Mesendoderm (in vitro differentiated cells): ENCODE results near the gene TMEM204.
"Not testable (repeated sequence)": the region's sequence is repeated elsewhere in the genome, so short reads cannot be mapped to it uniquely, and the experiment has no call there.

Source experiments
- DNase-seq: peaks from one replicate; pipeline ENCODE4 v3.0.0; 2013
- H2AK5ac ChIP-seq: 2 replicates; pipeline ENCODE4 v1.6.1; 2013; ENCODE audit warnings: low read length, inconsistent platforms
- H2BK120ac ChIP-seq: 2 replicates; pipeline ENCODE4 v1.6.1; 2013; ENCODE audit warnings: low read depth, mild to moderate bottlenecking, low read length, moderate library complexity, mixed read lengths
- H2BK15ac ChIP-seq: replicated peaks from 2 replicates; pipeline ENCODE4 v1.6.1; 2013; ENCODE audit warnings: low read depth, mild to moderate bottlenecking, moderate library complexity
- H2BK5ac ChIP-seq: 2 replicates; pipeline ENCODE4 v1.6.1; 2013; ENCODE audit warnings: low read length, inconsistent platforms
- H3K18ac ChIP-seq: 2 replicates; pipeline ENCODE4 v1.6.1; 2013; ENCODE audit warnings: mild to moderate bottlenecking, low read length, mixed read lengths
- H3K23ac ChIP-seq: one replicate; pipeline ENCODE4 v1.6.1; 2013; ENCODE audit warnings: low read length
- H3K27ac ChIP-seq: 2 replicates; pipeline ENCODE4 v1.5.1; 2013; ENCODE audit warnings: low read depth, mild to moderate bottlenecking, inconsistent platforms, low read length, moderate library complexity
- H3K27me3 ChIP-seq: 2 replicates; pipeline ENCODE4 v1.6.1; 2013; ENCODE audit warnings: low read length, control low read depth, mild to moderate bottlenecking, inconsistent platforms; ENCODE audit not compliant: insufficient read depth, poor library complexity
- H3K36me3 ChIP-seq: 2 replicates; pipeline ENCODE4 v1.6.1; 2013; ENCODE audit warnings: low read length, inconsistent platforms; ENCODE audit not compliant: control insufficient read depth, insufficient read depth
- H3K4ac ChIP-seq: one replicate; pipeline ENCODE4 v1.6.1; 2013; ENCODE audit warnings: low read depth, mild to moderate bottlenecking, low read length, moderate library complexity
- H3K4me1 ChIP-seq: 2 replicates; pipeline ENCODE4 v1.6.1; 2013; ENCODE audit warnings: low read depth, low read length, inconsistent platforms; ENCODE audit not compliant: control insufficient read depth
- H3K4me2 ChIP-seq: 2 replicates; pipeline ENCODE4 v1.6.1; 2013; ENCODE audit warnings: low read length
- H3K4me3 ChIP-seq: 2 replicates; pipeline ENCODE4 v1.5.1; 2013; ENCODE audit warnings: mild to moderate bottlenecking, low read length
- H3K56ac ChIP-seq: one replicate; pipeline ENCODE4 v1.6.1; 2013; ENCODE audit warnings: low read length
- H3K79me1 ChIP-seq: 2 replicates; pipeline ENCODE4 v1.6.1; 2013; ENCODE audit warnings: low read length, inconsistent platforms
- H3K79me2 ChIP-seq: 2 replicates; pipeline ENCODE4 v1.6.1; 2013; ENCODE audit warnings: mild to moderate bottlenecking, low read length; ENCODE audit not compliant: control insufficient read depth, insufficient read depth
- H3K9ac ChIP-seq: 2 replicates; pipeline ENCODE4 v1.6.1; 2013; ENCODE audit warnings: low read length, inconsistent platforms
- H4K5ac ChIP-seq: one replicate; pipeline ENCODE4 v1.6.1; 2013; ENCODE audit warnings: low read length
- H4K8ac ChIP-seq: one replicate; pipeline ENCODE4 v1.6.1; 2013; ENCODE audit warnings: low read depth, mild to moderate bottlenecking, control low read depth, low read length, moderate library complexity
- WGBS: extraction: QIAGEN DNeasy Blood & Tissue Kit; methylation state at CpG from one replicate; pipeline ENCODE4 v1.1.7; 2013; ENCODE audit warnings: low lambda C conversion rate, missing lambda C conversion rate; ENCODE audit not compliant: insufficient coverage; ENCODE audit errors: extremely low coverage; 5-methylcytosine and 5-hydroxymethylcytosine counted together

TMEM204 gene

DNA sequence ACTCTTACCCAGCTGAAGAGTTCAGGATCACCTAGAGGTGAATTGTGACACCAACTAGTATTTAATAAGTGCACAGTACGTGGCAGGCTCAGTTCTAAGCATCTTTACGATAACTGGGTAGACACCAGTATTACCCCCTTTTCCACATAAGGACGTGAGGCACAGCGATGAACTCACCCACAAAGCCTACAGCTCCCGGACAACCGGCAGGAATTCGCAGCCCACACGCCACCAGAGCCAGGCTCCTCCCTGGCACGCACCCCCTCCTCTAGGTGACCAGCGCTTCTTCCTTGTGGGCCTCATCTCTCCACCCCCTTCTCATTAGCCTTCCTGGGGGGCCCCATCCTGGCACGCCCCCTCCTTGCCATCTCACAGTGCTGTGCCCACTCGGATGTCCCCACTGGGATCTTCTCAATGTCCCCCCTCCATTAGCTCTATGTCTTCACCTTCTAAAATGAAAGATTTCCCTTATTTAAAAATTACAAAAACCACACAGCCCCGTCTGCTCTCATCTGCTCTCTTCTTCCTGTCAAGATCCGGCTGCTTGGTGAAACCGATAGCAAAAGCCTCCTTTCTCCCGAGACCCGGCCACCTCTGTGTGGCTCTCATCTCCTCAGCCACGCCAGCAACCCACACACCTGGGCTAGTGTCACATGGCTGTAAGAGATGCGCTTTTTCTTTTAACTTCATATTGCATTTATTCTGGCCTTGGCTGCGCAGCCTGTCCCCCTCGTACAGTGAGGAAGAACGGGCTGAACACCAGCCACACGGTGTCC, 57.7 kb downstream of the TMEM204 start:
- H3K4me3 ChIP-seq = no peak overlapping the region
- no peak overlapping the region for H3K4me2 ChIP-seq
- no peak overlapping the region for H4K8ac ChIP-seq
- H3K4ac ChIP-seq = no peak overlapping the region
- WGBS = no CpG with 5 or more reads among the region's 23 CpGs
- no peak overlapping the region for H3K56ac ChIP-seq
- no peak overlapping the region for H3K27ac ChIP-seq
- no peaks in the 10 kb centered on the region for H3K27me3 ChIP-seq
- H2AK5ac ChIP-seq = no peak overlapping the region
- no peak overlapping the region for H2BK5ac ChIP-seq
- no peak overlapping the region for H3K9ac ChIP-seq
- no peak overlapping the region for H4K5ac ChIP-seq
- no peak overlapping the region for H2BK15ac ChIP-seq
- no peaks in the 10 kb centered on the region for H3K4me1 ChIP-seq
- H3K23ac ChIP-seq = no peak overlapping the region
- no peaks in the 10 kb centered on the region for H3K36me3 ChIP-seq
- no peaks in the 10 kb centered on the region for H3K79me1 ChIP-seq
- H2BK120ac ChIP-seq = no peak overlapping the region
- no peak for DNase-seq
- no peak overlapping the region for H3K18ac ChIP-seq
- H3K79me2 ChIP-seq = no peaks in the 10 kb centered on the region

DNA sequence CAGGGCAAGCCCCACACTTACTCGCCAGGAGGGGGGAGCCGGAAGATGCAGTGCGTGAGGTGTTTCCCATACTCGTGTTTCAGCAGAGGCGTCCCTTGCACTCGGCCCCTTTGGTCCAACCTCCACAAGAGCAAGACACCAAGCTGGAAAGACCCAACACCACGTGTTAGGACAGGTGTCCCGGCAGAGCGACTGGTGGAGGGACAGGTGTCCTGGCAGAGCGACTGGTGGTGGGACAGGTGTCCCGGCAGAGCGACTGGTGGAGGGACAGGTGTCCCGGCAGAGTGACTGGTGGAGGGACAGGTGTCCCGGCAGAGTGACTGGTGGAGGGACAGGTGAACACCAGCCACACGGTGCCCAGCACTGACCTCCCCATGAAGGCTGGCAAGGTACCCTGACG, 59.0 kb downstream of the TMEM204 start:
- no peak overlapping the region for H2BK5ac ChIP-seq
- no peaks in the 10 kb centered on the region for H3K79me2 ChIP-seq
- H3K4me2 ChIP-seq = no peak overlapping the region
- no peak overlapping the region for H2BK120ac ChIP-seq
- H3K23ac ChIP-seq = no peak overlapping the region
- DNase-seq = no peak
- H2AK5ac ChIP-seq = no peak overlapping the region
- H3K9ac ChIP-seq = no peak overlapping the region
- no peak overlapping the region for H4K8ac ChIP-seq
- H3K79me1 ChIP-seq = no peaks in the 10 kb centered on the region
- no peaks in the 10 kb centered on the region for H3K36me3 ChIP-seq
- no peak overlapping the region for H3K4me3 ChIP-seq
- WGBS = no CpG with 5 or more reads among the region's 16 CpGs
- no peak overlapping the region for H3K18ac ChIP-seq
- no peaks in the 10 kb centered on the region for H3K27me3 ChIP-seq
- no peak overlapping the region for H2BK15ac ChIP-seq
- no peak overlapping the region for H4K5ac ChIP-seq
- no peak overlapping the region for H3K27ac ChIP-seq
- no peaks in the 10 kb centered on the region for H3K4me1 ChIP-seq
- no peak overlapping the region for H3K4ac ChIP-seq
- H3K56ac ChIP-seq = no peak overlapping the region

DNA sequence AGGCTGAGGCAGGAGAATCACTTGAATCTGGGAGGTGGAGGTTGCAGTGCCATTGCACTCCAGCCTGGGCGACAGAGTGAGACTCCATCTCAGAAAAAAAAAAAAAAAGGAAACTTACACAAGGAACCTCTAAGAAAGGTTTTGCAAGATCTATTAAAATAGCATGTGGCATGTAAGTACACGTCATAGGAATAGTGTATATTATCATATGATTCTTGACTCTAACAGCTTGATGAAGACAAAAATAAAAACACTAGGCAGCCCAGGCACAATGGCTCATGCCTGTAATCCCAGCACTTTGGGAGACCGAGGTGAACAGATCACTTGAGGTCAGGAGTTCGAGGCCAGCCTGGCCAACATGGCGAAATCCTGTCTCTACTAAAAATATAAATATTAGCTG, 62.0 kb downstream of the TMEM204 start:
- H3K23ac ChIP-seq, H3K27me3 ChIP-seq, H3K79me1 ChIP-seq, H3K4me3 ChIP-seq, H3K36me3 ChIP-seq, H2AK5ac ChIP-seq, H2BK5ac ChIP-seq, H4K8ac ChIP-seq, H3K56ac ChIP-seq, H2BK15ac ChIP-seq, H3K4me2 ChIP-seq, H3K4ac ChIP-seq, H3K79me2 ChIP-seq, H3K4me1 ChIP-seq, H3K18ac ChIP-seq, H3K9ac ChIP-seq, H4K5ac ChIP-seq, H2BK120ac ChIP-seq, DNase-seq, H3K27ac ChIP-seq: not testable (repeated sequence)
- WGBS = no CpG with 5 or more reads among the region's 5 CpGs

- no peaks in the 10 kb centered on the region for H3K4me1 ChIP-seq
- no peak overlapping the region for H4K8ac ChIP-seq
- H3K79me1 ChIP-seq = no peaks in the 10 kb centered on the region
- H2AK5ac ChIP-seq = no peak overlapping the region
- H3K4me3 ChIP-seq = no peak overlapping the region
- H3K56ac ChIP-seq = no peak overlapping the region
- no peak for DNase-seq
- WGBS = no CpG with 5 or more reads among the region's 12 CpGs
- H2BK5ac ChIP-seq = no peak overlapping the region
- no peak overlapping the region for H3K4ac ChIP-seq
- H3K27ac ChIP-seq = no peak overlapping the region
- H4K5ac ChIP-seq = no peak overlapping the region
- no peak overlapping the region for H3K18ac ChIP-seq
- no peak overlapping the region for H2BK120ac ChIP-seq
- H3K79me2 ChIP-seq = no peaks in the 10 kb centered on the region
- H2BK15ac ChIP-seq = no peak overlapping the region
- H3K9ac ChIP-seq = no peak overlapping the region
- no peak overlapping the region for H3K4me2 ChIP-seq
- no peaks in the 10 kb centered on the region for H3K36me3 ChIP-seq
- no peaks in the 10 kb centered on the region for H3K27me3 ChIP-seq
- H3K23ac ChIP-seq = no peak overlapping the region
These were observed 63.0 kb downstream of the TMEM204 start for GRCh38 chr16:1596516-1596915.

DNA sequence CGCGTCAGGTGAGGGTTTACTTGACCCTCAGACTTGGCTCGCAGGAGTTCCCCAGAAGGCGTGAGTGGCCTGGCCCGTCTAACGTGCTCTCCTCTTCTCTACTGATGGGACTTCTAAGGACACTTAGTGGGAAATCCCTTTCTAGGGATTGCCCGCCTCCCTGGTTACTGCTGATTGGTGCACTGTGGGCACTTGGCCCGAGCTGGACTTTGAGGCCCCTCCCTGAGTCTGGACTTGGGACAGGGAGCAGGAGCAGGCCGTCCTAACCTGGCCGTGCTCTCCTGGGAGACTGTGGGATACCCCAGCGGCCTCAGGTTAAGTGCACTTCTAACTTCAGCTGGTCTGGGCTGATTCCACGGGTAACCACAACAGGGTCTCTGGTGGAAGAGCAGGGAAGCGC, 63.7 kb downstream of the TMEM204 start:
- H2BK5ac ChIP-seq = no peak overlapping the region
- no peak overlapping the region for H3K56ac ChIP-seq
- H2BK15ac ChIP-seq = no peak overlapping the region
- no peak overlapping the region for H3K23ac ChIP-seq
- H3K27ac ChIP-seq = no peak overlapping the region
- no peak overlapping the region for H3K9ac ChIP-seq
- H4K8ac ChIP-seq = no peak overlapping the region
- no peaks in the 10 kb centered on the region for H3K36me3 ChIP-seq
- no peak overlapping the region for H2BK120ac ChIP-seq
- no peaks in the 10 kb centered on the region for H3K79me1 ChIP-seq
- no peak overlapping the region for H4K5ac ChIP-seq
- H3K4ac ChIP-seq = no peak overlapping the region
- no peak overlapping the region for H2AK5ac ChIP-seq
- H3K27me3 ChIP-seq = no peaks in the 10 kb centered on the region
- WGBS = no CpG with 5 or more reads among the region's 13 CpGs
- H3K4me1 ChIP-seq = no peaks in the 10 kb centered on the region
- H3K4me3 ChIP-seq = no peak overlapping the region
- no peak overlapping the region for H3K18ac ChIP-seq
- no peaks in the 10 kb centered on the region for H3K79me2 ChIP-seq
- DNase-seq = no peak
- H3K4me2 ChIP-seq = no peak overlapping the region

DNA sequence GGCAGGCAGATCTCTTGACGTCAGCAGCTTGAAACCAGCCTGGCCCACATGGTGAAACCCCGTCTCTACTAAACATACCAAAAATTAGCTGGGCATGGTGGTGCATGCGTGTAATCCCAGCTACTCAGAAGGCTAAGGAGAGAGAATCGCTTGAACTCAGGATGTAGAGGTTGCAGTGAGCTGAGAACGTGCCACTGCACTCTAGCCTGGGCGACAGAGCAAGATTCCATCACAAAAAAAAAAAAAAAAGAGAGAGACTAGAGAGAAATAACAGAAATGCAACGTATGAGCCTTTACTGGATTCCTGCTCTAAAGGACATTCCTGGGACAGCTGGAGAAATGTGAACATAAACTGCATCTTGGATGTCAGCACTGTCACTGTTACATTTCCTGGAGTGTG, 67.6 kb downstream of the TMEM204 start:
- Histone ChIP-seq H2BK15ac (no peak overlapping the region), H3K79me2 (no peaks in the 10 kb centered on the region)

More for the DNA sequence above, 67.6 kb downstream of the TMEM204 start:
- H3K4ac ChIP-seq = no peak overlapping the region
- no peak overlapping the region for H3K9ac ChIP-seq
- no peak overlapping the region for H3K4me3 ChIP-seq
- no peak overlapping the region for H3K56ac ChIP-seq
- no peak overlapping the region for H3K4me2 ChIP-seq
- H2BK5ac ChIP-seq = no peak overlapping the region
- no peak overlapping the region for H3K18ac ChIP-seq
- no peaks in the 10 kb centered on the region for H3K36me3 ChIP-seq
- H3K4me1 ChIP-seq = no peaks in the 10 kb centered on the region
- no peak overlapping the region for H2AK5ac ChIP-seq
- H2BK120ac ChIP-seq = no peak overlapping the region
- no peak overlapping the region for H4K8ac ChIP-seq
- no peak overlapping the region for H3K27ac ChIP-seq
- no peaks in the 10 kb centered on the region for H3K79me1 ChIP-seq
- H3K23ac ChIP-seq = no peak overlapping the region
- H3K27me3 ChIP-seq = no peaks in the 10 kb centered on the region
- no peak for DNase-seq
- H4K5ac ChIP-seq = no peak overlapping the region
- no CpG with 5 or more reads among the region's 7 CpGs for WGBS
